ENCODE data around the gene CDR2L.
"Not testable (repeated sequence)": the region's sequence is repeated elsewhere in the genome, so short reads cannot be mapped to it uniquely, and the experiment has no call there.

Gene CDR2L

DNA sequence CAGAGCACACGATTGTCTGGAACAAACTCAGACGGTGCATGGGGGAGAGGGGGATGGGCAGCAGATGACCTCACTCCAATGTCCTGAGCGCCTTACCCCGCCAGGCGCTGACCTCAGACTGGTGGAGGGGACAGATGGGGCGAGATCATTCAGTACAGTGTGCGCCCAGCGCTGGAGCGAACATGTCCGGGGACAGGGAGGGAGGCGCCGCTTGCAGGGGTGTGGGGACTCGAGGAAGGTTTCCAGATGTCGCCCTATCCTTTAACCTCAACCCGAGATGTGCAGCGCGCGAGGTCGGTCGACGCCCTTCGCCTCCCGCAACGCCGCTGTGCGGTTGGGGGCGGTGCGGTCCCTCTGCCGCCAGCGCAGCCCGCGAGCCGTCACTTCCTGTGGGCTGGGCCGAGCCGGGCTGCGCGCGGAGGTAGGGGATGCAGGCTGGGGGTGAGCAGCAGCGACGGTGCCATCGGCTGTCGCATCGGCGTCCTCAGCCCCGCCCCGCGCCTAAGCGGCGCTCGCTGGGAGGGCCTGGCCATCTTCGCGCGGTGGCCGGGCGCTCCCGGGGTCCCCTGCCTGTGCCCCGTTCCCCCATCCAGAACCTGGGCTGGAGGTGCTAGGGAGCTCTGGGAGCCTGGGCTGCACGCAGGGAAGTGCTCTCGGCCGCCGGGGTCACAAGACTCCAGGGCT lies 5.3 kb upstream of the CDR2L start:
- DNase-seq, result peak; percentile 17 to 30

GRCh38 chr17:74982663-74983313 lies 4.6 kb upstream of the CDR2L start:
- not testable (repeated sequence) for DNase-seq

DNA sequence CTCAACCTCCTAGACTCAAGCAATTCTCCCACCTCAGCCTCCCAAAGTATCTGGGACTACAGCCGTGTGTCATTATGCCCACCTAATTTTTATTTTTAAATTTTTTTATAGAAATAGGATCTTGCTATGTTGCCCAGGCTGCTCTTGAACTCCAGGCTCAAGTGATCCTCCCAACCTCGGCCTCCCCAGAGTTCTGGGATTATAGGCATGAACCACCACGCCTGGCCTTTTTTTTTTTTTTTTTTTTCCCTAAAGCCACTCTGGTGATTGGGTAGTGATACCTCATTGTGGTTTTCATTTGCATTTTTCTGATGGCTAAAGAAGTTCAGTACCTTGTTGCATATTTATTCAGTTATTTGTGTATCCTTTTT lies 1.2 kb upstream of the CDR2L start:
- DNase-seq, result no peak

GRCh38 chr17:74987909-74988711 lies 678 bp downstream of the CDR2L start:
- peak; percentile 39 to 45 for DNase-seq

GRCh38 chr17:74990581-74991105 lies 3.2 kb downstream of the CDR2L start:
- no peak for DNase-seq

DNA sequence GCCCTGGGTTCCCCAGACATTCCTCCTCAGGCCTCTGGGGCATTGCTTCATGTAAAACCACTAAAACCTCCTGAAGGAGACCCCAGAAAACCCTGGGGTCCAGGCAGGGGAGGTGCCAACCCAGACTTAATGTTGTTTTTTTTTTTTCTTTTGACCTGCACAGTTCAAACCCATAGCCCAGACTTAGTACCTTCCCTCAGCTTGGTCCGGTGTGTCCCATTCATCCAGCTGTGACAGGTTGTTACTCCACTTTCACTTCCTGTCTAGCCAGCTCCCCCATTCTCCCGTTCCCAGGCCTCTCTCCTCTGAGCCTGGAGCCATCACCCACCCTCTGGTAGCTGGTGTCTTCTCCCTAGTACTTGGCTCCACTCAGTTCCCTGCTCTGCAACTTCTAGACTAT lies 4.8 kb downstream of the CDR2L start:
- no peak for DNase-seq

DNA sequence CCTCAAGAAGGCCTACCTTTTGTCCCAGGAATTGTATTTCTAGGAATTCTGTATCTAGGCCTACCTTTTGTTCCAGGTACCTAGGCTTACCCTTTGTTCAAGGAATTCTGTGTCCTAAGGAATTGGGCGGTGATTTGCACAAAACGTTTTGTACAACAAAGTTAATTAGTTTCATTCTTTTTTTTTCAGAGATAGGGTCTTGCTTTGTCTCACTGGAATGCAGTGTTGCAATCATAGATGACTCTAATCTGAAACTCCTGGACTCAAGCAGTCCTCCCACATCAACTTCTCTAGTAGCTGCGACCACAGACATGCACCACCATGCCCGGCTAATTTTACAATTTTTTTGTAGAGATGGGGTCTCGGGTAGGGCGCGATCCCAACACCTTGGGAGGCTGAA lies 7.0 kb downstream of the CDR2L start:
- peak in 1 of 2 donors; percentile 28 for DNase-seq

DNA sequence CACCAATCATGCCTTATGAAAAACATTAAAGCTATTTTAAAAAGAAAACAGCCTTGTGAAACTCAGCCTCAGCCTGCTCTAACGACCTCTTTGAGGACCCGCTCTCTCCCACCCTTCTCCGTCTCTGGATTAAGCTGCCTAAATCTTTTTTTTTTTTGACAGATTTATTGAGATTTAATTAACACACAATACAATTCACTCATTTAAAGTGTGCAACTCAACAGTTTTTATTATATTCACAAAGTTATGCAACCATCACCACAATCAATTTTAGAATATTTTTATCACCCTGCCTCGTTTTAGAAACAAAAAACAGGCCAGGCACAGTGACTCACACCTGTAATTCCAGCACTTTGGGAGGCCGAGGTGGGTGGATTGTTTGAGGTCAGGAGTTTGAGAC lies 8.4 kb downstream of the CDR2L start:
- no peak for DNase-seq

DNA sequence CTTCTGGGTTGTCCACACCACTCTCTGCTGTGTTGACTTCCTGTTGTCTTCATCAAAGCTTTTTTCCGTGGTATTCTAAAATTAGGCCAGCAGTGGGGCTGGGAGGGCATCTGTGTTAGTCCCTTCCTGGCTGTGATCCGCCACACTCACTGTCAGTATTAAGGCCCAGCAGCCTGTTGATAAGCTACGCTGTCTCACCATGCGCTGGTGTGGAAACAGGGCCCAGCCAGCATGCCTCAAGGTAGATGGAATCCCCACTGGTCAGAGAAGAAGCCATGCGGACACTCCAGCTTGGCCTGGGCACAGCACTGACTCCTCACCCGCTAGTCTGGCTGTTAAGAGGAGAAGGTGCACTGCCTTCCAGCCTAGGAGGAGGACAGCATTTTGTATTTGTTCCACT lies 11.4 kb downstream of the CDR2L start:
- no peak for DNase-seq

- DNase-seq, result no peak
These were observed 12.1 kb downstream of the CDR2L start for GRCh38 chr17:74999523-74999922.

GRCh38 chr17:75001915-75002843 lies 14.7 kb downstream of the CDR2L start:
- DNase-seq, result peak; percentile 67 to 82

- no peak for DNase-seq
These were observed 15.9 kb downstream of the CDR2L start for GRCh38 chr17:75003070-75003956.

GRCh38 chr17:75003957-75004355 lies 16.5 kb downstream of the CDR2L start:
- no peak for DNase-seq

DNA sequence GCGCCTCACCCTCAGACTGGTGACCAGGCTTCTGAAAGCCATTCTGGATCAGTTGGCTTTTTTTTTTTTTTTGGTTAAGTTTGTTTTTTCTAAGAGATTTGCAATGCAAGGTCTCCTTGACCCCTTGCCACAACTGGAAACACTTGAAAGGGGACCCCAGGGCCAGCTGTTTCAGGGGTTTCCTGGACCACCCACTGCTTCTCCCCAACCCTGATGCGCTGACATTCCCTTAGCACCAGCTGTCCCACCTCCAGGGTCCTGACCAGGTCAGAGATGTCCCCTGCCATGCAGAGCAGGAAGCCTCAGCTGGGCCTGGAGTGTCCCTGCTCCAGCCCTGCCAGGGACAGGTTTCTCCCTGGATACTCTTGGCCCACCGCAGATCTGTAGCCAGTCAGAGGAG lies 16.9 kb downstream of the CDR2L start:
- DNase-seq, result no peak

DNA sequence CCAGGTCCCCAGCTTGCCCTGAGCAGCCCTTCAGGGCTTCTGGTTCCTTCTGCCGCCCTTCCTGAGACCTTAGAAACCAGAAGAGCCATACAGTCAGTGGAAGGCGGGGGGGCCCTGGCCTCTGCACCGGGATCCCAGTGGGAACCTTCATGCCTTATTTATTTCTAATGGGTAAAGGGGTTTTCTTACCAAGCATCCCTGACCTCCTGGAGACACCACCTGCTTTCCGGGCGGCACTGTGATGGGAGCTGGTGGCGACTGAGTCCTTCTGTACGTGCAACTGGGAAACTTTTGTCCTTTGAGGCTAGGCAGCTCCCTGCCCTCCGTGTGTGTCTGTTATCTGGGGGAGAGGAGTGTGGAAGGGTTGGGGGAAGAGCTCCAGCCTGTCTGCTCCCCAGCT lies 17.9 kb downstream of the CDR2L start:
- DNase-seq, result no peak

- DNase-seq, result not testable (repeated sequence)
These were observed 18.7 kb downstream of the CDR2L start for GRCh38 chr17:75006084-75006483.

- peak; percentile 53 to 56 for DNase-seq
These were observed 19.2 kb downstream of the CDR2L start for GRCh38 chr17:75006653-75007052.

DNA sequence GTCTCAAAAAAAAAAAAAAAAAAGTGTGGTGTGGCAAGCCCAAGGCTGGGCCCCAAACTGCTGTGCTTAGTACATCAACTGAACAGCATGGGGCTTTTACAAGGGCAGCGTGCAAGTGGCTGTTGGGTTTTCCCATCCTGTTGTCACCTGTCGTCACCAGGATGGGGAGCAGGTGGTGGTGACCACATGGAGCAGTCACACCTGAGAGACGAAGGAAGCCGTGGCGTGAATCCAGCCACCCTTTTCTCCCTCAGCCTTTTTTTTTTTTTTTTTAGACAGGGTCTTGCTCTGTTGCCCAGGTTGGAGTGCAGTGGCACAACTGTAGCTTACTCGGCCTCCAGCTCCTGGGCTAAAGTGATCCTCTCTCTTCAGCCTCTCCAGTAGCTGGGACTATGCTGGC lies 20.9 kb downstream of the CDR2L start:
- no peak for DNase-seq

- DNase-seq, result no peak
These were observed 21.8 kb downstream of the CDR2L start for GRCh38 chr17:75009139-75009724.

- DNase-seq, result no peak
These were observed 23.4 kb downstream of the CDR2L start for GRCh38 chr17:75010683-75011400.

Data from inflammatory macrophage treated with lipopolysaccharide for 1 hour (primary cell).